ENCODE results near the gene MSANTD1. TPM values are rescaled to one million over a fixed set of nuclear protein-coding genes. Genes with fewer than 3 reads are reported as not detected.

Gene MSANTD1
- total RNA-seq, 1 experiment from 2014 or later = 0.19 TPM

- DNase-seq (ENCODE audit: low spot score) = no peak
These were observed 1.4 kb upstream of the MSANTD1 start for GRCh38 chr4:3247399-3248177.

DNA sequence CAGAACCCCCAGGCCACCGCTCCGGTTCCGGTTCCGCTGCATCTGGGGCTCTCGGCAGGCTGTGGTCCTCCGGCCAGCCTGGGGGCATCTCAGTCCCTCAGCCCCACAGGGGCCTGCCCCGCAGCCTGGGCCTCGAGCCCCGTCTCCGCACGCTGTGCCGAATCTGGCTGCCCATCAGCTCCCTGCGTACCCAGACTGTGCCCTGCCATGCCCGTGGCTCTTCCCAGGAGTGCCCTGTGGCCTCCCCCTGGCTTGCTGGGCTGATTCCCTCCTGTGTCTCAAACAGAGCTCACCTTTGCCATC is 830 bp upstream of the MSANTD1 start:
- no peak for DNase-seq (ENCODE audit: low spot score)

DNA sequence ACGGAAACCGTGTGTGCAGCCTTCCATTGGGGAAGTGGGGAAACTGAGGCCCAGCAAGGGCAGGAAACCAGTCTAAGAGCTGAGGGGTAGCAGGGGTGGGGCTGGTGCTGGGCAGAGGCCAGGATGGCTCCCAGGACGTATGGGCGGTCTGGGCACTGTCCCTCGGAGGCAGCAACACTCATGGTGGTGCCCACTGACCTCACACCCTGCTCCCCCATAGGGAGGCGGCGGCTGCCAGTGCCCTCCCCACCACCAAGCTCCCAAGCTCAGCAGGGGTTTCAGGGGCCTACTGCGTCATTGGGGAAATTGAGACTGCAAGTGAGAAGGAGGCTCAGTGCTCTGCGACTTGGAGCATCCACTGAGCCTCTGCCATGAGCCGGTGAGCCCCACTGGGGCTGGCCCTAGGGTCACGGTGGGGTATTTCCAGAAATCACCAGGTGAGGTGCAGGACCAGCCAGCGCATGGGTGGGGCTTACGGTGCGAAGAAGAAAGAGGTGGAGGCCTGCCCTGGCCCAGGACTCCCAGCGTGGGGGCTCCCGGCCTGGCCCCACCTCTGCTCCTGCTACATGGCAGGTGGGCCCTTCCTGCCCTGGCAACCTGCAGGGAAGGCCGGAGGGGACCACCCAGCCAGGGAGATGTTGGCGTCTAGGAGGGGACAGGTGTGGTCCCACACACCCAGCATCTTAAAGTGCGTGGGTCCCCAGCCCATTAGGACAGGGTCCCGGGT is 915 bp downstream of the MSANTD1 start:
- no peak for DNase-seq (ENCODE audit: low spot score)

DNA sequence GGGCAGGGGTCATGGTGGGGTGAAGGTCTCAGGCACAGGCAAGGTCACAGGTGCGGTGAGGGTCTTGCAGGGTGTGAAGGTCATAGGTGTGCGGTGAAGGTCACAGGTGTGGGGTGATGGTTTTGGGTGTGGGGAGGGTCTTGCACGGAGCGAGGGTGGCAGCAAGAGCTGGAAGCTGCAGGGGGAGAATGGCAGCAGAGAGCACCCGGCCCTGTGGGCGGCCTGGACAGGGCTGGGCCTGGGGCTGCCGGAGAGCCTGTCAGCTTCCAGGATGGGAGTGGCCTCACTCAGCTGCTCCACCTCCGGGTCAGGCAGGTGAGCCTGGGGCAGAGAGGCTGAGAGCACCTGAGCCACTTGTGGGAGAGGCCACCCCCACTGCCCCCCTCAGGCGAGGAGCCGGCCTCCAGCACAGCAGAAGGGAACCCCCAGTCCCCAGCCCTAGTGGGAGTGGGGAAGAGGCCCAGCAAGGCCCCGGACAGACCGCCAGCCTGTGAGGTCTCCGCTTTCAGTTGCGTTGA is 1.5 kb downstream of the MSANTD1 start:
- DNase-seq (ENCODE audit: low spot score) = no peak

- DNase-seq (ENCODE audit: low spot score) = no peak
These were observed 2.2 kb downstream of the MSANTD1 start for GRCh38 chr4:3250956-3251690.

DNA sequence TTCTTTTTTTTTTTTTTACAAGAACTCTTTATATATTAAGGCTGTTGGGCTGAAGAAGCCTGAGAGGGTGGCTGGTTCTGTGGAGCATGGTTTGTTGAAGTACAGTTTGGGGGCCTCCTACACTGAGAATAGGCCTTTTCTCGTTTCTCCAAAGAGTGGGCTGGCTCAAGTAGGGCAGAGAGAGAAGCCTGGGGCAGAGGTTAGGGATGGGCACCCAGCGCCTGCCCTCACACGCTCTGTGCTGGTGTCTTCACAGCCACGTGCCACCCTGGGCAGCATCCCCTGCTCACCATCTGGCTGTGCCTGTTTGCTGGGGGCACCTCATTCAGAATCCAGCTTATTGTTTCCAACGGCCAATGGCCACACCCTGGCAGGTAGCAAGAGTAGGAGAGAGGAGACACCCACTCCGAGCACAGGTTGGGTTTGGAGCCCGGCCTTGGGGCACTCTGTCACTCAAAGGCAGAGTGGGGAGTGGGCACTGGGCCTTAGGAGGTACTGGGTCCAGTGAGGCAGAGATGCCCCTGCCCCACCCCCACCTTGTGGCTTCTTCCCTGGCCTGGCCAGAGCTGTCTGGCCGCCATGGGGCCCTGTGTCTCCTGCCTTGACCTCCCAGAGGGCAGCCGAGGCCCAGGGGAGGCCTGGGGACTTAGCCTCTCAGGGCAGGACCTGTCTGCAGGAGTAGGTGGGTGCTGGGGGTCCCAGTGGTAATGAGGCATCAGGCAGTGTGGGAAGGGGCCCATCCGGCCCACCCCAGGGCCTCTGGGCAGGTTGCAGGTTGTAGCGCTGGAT is 2.9 kb downstream of the MSANTD1 start:
- no peak for DNase-seq (ENCODE audit: low spot score)

- DNase-seq (ENCODE audit: low spot score) = no peak
These were observed 3.5 kb downstream of the MSANTD1 start for GRCh38 chr4:3252480-3252828.

DNA sequence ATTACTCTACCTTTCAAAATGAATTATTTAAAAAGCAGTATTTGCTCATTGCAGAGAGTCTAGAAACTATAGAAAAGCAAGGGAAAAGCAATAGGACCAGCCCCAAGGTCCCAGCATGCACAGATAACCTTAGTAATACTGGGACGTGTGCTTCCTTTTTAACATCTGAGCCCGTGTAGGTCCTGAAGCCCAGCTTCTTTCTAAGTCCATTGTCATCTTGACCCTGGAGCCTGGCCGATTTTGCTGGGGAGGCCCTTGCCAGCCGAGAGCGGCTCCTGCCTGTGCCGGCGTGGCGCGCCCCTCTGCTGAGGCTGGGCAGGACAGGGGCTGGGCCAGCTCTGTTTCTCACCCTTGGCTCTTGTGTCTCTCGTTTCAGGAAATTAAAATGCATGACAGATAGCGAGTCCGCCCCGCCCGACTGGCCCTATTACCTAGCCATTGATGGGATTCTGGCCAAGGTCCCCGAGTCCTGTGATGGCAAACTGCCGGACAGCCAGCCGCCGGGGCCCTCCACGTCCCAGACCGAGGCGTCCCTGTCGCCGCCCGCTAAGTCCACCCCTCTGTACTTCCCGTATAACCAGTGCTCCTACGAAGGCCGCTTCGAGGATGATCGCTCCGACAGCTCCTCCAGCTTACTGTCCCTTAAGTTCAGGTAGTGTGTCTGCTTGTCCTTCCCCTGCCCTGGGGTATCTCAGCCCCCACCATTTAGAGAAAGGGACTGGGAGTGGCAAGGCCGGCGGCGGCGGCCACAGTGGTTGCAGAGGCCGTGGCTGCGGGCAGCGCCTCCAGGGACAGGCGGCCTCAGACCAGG is 4.1 kb downstream of the MSANTD1 start:
- DNase-seq (ENCODE audit: low spot score) = no peak

DNA sequence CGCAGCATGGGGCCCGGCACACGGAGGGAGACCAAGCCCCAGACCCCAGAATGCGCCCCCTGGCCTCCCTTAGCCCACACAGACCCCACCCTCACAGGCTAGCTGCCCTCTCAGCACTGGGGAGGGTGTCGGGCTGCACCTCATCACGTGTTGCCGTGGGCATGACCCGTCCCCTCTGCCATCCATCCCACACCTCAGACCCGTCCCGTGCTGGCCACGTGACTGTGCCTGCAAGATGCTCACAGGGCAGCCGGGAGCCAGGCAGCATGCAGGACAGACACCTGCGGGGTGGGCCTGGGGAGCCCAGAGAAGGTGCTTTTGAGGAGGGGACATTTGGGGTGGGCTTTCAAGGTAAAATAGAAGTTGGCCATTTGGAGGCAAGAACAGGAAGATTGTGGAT is 4.8 kb downstream of the MSANTD1 start:
- DNase-seq (ENCODE audit: low spot score) = no peak

DNA sequence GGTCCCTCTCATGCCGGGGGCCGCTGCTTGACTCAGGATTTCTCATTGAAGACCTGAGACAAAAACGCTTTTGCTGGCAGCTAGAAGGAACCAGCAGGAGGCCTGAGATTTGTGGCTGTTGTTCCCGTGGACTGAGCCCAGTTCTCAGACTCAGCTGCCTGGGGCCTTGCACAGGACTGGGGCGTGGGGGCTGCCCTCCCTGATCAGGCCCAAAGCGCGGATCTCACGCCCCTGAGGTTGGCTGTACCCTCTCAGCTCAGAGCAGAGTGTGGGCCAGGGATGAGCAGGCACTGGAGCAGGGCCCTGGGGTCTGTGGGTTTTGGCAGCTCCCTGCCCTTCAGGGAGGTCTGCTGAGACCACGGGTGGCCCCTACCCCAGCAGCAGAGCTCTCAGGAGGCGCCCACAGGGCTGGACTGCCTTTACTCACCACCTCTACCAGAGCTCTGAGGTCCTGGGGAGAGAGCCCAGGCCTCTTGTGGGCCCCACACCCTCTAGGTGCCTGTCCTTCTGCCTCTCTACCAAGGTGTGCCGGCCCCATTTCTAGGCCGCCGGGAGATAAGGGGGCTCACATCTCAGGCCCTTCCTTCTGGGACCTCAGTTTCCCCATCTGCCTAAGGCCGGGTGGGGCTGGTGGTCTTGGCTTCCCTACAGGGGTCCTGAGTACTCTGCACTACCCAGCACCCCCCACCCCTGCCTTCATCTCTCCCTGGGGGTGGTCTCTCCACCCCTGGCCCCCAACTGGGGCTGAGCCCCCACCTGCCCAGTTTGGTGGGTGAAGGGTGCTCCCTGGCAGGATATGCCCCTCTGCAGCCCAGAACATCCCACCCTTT is 5.6 kb downstream of the MSANTD1 start:
- DNase-seq (ENCODE audit: low spot score) = no peak

- DNase-seq (ENCODE audit: low spot score) = no peak
These were observed 6.7 kb downstream of the MSANTD1 start for GRCh38 chr4:3255611-3256186.

GRCh38 chr4:3256230-3257102 is 7.5 kb downstream of the MSANTD1 start:
- DNase-seq (ENCODE audit: low spot score) = no peak

DNA sequence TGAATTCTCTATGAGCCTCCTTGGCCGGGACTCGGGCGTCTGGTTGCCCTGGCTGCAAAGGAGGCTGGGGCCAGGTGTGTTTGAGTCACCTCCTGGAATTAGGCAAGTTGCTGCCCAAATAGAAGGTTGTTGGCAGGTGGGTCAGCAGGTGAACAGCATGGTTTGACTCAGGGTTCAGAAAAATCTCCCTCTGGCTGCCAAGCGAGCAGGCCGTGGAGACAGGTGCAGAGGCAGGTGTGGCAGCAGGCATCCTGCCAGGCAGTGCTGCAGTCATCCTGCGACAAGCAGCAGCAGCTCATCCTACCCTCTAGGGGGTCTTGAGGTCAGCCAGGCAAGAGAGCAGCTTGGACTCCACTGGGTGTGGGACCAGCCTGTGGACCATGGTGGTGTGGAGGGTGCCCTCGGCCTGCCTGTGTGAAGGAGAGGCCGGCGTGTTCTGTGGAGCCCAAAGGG is 8.2 kb downstream of the MSANTD1 start:
- DNase-seq (ENCODE audit: low spot score) = no peak

DNA sequence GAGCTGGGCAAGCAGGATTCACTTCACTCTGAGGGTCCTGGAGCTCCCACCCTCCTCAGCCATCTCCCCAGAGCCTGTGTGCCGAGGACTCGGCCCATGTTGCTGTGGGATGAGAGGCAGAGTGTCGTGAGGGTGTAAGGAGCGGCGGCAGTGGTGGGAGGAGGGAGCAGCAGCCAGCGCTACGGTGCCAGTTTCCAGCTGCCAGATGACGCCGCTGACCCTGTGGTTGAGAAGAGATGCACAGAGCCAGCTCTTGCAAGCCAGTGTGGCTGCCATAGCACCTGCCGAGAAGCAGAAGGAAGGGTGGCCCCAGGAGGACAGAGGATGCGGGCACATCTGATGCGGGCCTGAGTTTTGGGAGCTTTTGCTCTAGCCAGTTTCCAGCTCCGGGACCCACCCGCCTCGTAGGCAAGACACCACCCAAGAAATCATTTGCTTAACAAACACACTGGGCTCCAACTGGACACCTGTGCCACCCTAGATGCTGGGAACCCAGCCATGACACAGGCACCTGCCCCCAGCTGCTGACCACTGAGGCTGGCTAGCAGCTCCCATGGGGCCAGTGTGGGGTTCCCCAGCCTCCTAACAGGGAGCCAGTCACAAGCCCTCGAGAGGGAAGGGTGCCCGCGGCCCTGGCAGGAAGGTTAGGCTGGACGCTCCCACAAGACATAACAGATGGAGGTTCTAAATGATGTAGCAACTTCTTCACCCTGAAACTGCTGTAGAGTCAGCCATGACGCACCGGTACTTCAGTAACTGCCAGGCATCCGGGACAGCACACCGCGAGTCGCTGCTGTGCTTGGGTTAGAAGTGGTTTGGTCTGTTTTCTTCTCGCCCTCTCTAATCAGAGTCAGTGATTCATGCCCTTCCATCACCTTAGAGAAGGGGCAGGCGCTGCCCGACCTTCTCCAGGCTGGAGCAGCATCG is 8.9 kb downstream of the MSANTD1 start:
- DNase-seq (ENCODE audit: low spot score) = no peak

DNA sequence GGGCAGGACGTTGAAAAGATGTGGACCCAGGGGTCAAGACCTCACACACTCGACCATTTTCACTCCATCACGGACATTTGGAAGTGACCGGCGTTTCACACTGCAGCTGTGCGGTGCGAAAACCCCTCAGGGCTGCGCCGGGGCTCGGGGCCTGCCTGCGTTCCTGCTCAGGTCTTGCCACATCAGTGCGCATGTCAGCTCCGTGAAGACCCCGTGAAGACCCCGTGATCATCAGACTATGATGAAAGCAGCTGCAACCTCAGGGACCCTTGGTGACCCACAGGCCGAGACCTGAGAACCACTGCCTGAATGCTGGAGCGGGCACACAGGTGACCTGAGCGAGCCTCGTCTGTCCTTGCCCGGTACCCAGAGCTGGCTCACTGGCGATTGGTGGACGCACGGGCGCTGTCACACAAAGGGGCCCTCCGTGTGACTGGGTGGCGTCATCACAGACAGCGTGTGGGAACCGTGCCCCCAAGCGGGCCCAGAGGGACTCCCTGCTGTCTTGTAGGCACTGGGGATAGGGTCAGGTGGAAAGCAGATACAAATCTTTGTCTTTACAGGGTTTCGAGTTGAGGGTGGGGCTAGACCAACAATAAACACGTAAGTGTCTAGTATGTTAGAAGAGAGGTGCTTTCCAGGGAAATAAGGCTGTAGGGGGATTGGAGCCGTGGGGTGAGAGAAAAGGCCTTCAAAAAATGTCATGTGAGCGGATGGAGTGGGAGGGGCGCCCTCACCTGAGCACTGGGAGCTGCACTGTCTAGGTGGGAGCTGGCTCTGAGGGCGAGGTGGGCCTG is 12.7 kb downstream of the MSANTD1 start:
- DNase-seq (ENCODE audit: low spot score) = no peak

DNA sequence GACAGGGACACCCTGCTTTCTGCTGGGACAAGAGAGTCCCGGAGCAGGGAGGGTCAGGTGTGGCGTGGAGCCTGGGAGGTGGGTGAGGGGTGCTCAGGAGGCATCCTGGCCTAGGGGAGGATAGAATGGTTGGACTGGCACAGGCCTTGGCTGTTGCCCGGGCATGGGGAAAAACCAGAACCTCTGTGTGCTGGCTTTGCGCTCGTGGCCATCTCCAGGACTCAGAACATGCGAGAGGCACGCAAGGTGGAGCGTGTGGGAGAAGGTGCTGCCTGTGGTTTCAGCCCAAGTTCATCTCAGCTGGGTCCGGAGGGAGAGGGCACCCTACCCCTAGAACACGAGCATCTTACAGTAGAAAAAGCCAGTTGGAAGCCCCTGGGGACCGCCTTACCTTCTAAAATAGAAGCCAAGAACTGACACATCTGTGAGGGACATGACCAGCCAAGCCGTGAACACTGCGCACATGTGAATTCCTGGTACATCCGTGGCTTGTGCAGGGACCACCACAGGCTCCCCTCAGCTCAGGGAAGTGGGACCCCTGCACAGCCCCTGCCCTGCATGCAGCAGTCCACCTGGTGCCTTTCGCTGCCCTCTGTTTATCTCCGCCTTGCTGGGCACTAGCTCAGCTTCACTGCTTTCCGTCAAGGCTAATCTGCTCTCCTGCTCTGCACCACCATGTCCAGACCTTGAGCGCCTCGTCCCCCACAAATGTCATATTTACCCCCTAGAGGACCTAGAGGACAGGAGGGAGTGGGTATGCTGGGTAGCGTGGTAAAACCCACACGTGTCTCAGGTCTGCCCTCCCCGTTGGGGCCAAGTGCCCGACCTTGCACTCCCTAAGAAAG is 13.5 kb downstream of the MSANTD1 start:
- DNase-seq (ENCODE audit: low spot score) = no peak
